ENCODE data around the gene PIK3C2G.

GRCh38 chr12:18632848-18633247, 371.5 kb downstream of the PIK3C2G start:
- TF ChIP-seq CTCF (conservative IDR thresholded peaks at IDR 0.05; ENCODE audit: low read depth, low read length) (no peak), SMC3 (IDR thresholded peaks at IDR 0.05; ENCODE audit: low read depth, low read length) (no peak), ELK1 (IDR thresholded peaks at IDR 0.05; ENCODE audit: borderline replicate concordance, low read depth, low read length) (no peak), POLR2A (IDR thresholded peaks at IDR 0.05; ENCODE audit: low read depth, low read length) (no peak), RCOR1 (IDR thresholded peaks at IDR 0.05; ENCODE audit: insufficient replicate concordance, low read length) (no peak), MAZ (IDR thresholded peaks at IDR 0.05; ENCODE audit: borderline replicate concordance, low read depth, low read length) (no peak), FOS (IDR thresholded peaks at IDR 0.05; ENCODE audit: low read depth, low read length) (no peak), USF2 (IDR thresholded peaks at IDR 0.05; ENCODE audit: low read depth, low read length) (no peak), MAFK (IDR thresholded peaks at IDR 0.05; ENCODE audit: low read depth, low read length) (no peak), RAD21 (IDR thresholded peaks at IDR 0.05; ENCODE audit: low read length) (no peak), CHD1 (IDR thresholded peaks at IDR 0.05; ENCODE audit: low read depth, low read length) (no peak)

Data from IMR-90 (cell line).